HG03064 (cell line): ENCODE results near the gene EIF4G3.
"Not testable (repeated sequence)": the region's sequence is repeated elsewhere in the genome, so short reads cannot be mapped to it uniquely, and the experiment has no call there.

Experiments used
- ATAC-seq: cut with Tn5 transposase; IDR thresholded peaks from one replicate; pipeline ENCODE4 v1.9.1; 2021; ENCODE audit warnings: low read depth; ENCODE audit not compliant: unreplicated experiment

EIF4G3 gene

GRCh38 chr1:21077085-21077484, 99.6 kb downstream of the EIF4G3 start:
- no peak for ATAC-seq

- no peak for ATAC-seq
Measured at GRCh38 chr1:21072721-21073120, 104.0 kb downstream of the EIF4G3 start.

DNA sequence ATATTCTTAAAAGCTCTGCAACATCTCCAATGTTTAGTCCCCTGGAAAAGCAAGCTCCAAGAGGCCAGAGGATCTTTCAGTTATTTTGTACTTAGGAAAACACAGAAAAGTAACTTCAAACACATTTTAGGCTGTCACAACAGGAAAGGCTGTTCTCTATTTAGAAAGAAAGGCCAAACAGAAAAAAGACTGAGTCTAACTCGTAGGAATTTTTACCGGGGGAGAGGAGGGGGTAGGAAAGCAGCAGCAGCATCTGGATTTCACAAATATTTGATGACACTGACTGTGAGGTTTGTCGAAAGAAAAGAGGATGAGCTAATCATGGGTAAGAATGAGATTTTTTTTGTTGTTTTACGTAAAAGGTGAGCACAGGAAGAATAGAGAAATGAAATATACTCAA, 107.1 kb downstream of the EIF4G3 start:
- ATAC-seq = no peak

GRCh38 chr1:21068937-21069336, 107.8 kb downstream of the EIF4G3 start:
- ATAC-seq = no peak

GRCh38 chr1:21067551-21068227, 109.0 kb downstream of the EIF4G3 start:
- no peak for ATAC-seq

DNA sequence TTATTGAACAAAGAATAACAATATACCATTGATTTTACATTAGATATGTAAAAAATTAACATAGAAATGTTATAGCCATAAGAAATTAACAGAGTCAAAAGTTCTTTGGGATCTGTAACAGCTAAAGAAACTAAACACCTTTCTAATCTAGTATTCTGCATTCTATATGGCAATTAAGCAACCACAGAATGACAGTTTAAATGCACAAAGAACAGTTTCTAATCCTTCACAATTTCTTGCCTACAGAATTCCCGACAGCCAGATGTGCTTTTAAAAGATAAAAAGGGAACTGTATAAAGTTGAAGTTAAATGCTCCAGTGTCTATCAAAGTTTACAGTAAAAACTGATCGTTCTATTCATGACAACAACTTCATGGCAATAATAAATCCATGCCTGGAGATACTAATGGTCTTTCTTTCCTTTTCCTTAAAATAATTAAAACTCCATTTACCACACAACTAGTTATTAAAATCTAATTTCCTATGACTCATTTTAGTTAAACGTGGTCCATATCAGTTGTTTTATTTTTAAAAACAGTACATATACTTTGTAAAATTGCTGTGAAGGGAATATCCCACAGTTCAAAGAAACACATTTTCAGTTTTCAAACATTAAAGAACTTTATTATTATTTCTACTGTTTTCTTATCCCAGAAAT, 110.2 kb downstream of the EIF4G3 start:
- no peak for ATAC-seq

GRCh38 chr1:21065851-21066250, 110.8 kb downstream of the EIF4G3 start:
- ATAC-seq = no peak

DNA sequence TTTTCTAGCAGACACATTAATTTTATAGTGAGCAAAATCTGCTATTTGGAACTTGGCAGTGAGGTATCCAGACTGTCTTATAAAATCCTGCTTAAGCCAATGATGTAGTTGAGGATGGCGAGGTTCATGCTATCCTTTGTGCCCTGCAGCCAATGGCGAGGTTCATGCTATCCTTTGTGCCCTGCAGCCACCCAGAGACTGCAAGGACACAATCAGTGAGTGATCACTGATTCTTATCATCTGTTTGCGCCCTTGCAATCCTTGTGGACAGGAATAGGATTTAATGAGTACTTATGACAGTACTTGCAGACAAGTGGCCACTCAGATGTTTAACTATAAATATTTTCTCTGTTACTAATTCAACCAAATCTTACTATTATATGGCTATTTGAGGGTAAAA, 112.6 kb downstream of the EIF4G3 start:
- no peak for ATAC-seq

DNA sequence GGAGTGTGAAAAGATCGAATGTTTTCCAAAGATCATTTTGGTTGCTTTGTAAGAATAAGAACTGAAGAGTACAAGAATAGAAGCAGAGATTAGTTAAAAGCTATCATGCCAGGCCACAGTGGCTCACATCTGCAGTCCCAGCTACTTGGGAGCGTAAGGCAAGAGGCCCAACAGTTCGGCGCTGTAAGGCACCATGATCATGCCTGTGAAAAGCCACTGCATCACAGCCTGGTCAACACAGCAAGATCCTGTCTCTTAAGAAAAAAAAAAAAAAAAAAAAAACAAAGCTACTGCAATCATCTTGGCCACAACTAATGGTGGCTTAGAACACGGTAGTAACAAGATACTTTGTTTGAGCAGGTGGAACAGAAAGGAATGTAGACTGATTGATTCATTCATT, 116.2 kb downstream of the EIF4G3 start:
- ATAC-seq = no peak

- no peak for ATAC-seq
Measured at GRCh38 chr1:21059021-21059420, 117.7 kb downstream of the EIF4G3 start.

DNA sequence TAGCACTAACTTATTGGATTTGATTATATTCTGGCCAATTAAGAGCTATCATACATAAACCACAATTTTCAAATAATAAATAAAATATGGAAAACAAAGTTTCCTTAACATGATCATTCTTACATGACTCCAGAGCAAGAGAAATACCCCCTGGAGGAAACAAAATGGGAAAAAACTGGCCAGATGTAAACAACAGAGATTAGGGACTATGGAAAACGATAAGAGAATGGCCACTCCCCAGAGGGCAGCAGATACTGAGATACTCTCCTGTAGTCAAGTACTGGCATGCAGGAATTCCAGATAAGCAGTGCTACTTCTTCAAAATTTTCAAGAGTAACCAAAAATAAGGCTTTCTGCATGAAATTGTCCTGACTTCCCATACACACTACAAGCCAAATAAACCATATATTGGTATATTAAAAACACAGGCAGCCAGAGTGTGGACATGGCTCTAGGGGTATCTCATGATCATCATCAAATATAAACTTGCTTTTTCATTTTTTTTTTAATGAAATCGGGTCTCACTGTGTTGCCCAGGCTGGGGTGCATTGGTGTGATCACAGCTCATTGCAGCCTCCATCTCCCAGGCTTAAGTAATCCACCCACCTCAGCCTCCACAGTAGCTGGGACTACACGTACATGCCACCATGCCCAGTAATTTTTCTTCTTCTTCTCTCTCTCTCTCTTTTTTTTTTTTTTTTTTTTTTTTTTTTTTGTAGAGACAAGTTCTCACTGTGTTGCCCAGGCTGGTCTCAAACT, 118.5 kb downstream of the EIF4G3 start:
- no peak for ATAC-seq

- not testable (repeated sequence) for ATAC-seq
Measured at GRCh38 chr1:21053189-21053928, 123.3 kb downstream of the EIF4G3 start.

GRCh38 chr1:21052034-21052433, 124.7 kb downstream of the EIF4G3 start:
- ATAC-seq = no peak

DNA sequence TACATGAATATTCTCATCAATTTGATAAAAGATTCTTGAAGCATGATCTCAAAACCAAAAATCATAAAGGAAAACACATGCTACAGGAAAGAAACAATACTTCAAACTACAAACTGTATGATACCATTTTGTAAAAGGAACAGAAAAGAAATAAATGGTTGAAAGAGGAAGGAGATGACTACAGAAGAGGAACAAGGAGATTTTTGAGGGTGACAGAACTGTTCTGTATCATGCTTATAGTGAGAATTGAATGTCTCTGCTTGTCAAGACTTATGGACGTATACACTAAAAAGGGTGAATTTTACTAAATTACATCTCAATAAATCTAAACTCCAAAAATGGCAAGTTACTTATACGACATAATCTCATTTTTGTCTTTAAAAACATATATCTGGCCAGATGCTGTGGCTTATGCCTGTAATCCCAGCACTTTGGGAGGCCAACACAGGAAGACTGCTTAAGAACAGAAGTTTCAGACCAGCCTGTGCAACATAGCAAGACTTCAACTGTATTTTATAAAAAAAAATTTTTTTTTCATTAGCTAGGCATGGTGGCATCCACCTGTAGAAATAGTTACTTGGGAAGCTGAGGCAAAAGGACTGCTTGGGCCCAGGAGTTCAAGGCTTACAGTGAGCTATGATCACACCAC, 125.4 kb downstream of the EIF4G3 start:
- no peak for ATAC-seq

DNA sequence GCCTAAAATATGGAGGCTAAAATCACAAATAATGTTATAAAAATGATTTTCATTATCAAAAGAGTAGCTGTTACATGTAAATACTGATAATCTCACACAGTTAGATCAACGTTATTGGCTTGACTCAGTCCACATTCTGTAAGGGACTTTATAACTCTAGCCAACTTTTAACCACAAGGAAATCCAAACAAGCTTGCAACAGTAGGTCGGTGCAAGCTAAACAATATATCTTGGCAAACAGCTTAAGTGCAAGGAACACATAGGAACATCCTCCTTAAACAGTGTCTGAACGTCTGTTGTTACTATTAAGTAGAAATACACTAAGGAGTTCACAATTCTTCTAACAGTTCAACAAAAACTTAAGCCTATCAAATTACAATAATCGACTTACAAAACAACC, 126.7 kb downstream of the EIF4G3 start:
- ATAC-seq = no peak

- no peak for ATAC-seq
Measured at GRCh38 chr1:21048462-21048861, 128.2 kb downstream of the EIF4G3 start.

DNA sequence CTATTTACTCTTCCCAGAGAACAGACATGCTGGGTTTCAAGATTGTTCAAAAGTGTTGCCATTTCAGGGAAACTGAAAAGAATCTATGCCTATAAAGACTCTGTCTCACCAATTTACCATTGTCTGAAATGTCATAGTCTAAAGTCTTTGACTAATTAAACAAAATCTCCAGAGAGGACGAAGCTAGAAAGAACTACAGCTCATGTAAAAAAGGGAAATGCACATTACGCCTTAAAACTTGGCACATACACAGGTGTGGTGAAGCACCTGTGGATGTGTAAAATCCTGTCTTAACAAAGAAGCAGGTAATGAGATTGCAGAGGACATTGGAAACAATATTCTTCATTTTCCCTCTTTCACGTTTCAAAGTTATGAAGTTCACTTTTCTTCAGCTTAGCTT, 130.6 kb downstream of the EIF4G3 start:
- no peak for ATAC-seq

DNA sequence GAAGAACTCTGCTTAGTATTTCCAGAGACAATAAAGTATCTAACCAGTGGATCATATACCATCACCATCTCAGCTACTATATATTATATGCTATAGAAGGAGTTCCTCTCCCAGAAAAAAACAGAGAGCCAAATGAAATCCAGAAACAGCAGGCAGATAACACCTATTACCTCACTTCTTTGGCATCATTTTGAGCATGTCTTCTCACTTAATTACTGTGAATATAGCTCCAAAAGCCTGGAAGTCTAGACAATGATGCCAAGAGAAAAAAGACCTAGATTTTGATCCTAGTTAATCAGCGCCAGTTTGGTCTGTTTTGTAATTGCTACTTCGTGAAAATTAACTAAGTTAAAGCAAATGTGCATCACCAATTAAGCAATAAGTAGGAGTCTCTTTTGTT, 131.3 kb downstream of the EIF4G3 start:
- ATAC-seq = no peak

DNA sequence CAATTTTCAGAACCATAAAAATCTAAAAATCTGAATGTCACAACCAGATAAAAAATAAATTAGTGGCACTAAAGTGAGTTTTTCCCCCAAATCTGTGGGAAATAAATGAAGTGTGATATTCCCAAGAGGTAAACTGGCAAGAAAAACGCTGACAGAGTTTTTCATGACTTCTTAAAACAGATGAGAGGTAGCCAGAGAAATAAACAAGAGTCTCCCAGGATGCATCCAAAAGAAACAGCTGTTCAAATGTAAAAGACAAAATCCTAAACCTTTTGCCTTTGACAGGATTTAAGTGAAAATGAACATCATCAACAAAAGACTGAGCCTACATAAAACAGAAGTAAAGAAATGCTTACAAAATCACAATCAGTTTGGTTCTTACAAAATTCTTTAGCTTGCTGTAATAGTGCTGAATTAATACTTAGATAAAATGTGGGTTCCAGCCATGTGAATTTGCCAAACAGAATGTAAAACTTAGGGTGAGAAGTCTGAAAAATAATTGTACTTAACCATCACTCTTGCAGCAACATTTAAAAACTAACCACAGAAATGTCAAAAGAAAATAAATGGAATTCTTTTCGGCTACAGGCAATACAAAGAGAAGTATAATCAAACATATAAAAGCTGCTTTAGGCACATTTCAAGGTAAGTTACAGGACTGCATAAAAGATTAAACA, 133.6 kb downstream of the EIF4G3 start:
- no peak for ATAC-seq

- no peak for ATAC-seq
Measured at GRCh38 chr1:21041541-21041940, 135.2 kb downstream of the EIF4G3 start.
